Measurements from ENCODE around the gene CACNA1S.

DNA sequence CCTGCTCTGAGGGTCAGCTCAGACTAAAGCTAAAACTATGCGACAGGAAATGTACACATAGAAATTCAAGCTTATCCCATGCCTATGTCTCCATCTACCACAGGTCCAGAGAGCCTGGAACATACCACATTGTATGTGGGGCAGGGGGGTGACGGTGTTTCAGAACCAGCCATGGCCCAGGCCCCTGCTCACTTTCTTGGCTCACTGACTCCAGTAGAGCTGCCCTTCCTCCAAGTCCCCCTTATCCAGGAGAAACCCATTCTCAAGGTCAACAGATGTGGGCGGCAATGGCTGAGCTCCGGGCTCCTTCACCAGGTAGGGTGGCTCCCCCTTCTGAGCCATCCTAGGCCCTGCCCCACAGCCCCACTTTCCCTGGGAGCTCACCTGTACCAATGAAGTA, 21.0 kb downstream of the CACNA1S start:
- no peak for TF ChIP-seq ERF (CRISPR knock-in tag; IDR thresholded peaks at IDR 0.05)
- TF ChIP-seq ZNF530 (CRISPR knock-in tag; IDR thresholded peaks at IDR 0.05; ENCODE audit: low read depth), result no peak
- TF ChIP-seq ELF4 (CRISPR knock-in tag; IDR thresholded peaks at IDR 0.05; ENCODE audit: borderline replicate concordance), result no peak
- no peak for TF ChIP-seq SP2 (CRISPR knock-in tag; IDR thresholded peaks at IDR 0.05)
- TF ChIP-seq NR3C1 (CRISPR knock-in tag; IDR thresholded peaks at IDR 0.05), result no peak
- TF ChIP-seq KDM3A (CRISPR knock-in tag; IDR thresholded peaks at IDR 0.05; ENCODE audit: low read depth), result no peak
- TF ChIP-seq ZFX (CRISPR knock-in tag; IDR thresholded peaks at IDR 0.05; ENCODE audit: low read depth), result no peak
- TF ChIP-seq, protein P1, sequence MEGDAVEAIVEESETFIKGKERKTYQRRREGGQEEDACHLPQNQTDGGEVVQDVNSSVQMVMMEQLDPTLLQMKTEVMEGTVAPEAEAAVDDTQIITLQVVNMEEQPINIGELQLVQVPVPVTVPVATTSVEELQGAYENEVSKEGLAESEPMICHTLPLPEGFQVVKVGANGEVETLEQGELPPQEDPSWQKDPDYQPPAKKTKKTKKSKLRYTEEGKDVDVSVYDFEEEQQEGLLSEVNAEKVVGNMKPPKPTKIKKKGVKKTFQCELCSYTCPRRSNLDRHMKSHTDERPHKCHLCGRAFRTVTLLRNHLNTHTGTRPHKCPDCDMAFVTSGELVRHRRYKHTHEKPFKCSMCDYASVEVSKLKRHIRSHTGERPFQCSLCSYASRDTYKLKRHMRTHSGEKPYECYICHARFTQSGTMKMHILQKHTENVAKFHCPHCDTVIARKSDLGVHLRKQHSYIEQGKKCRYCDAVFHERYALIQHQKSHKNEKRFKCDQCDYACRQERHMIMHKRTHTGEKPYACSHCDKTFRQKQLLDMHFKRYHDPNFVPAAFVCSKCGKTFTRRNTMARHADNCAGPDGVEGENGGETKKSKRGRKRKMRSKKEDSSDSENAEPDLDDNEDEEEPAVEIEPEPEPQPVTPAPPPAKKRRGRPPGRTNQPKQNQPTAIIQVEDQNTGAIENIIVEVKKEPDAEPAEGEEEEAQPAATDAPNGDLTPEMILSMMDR (CRISPR knock-in tag; IDR thresholded peaks at IDR 0.05), result no peak
- no peak for TF ChIP-seq RAD21 (CRISPR knock-in tag; IDR thresholded peaks at IDR 0.05)
